Measurements from ENCODE around the gene OLFM2. TPM values are rescaled to one million over a fixed set of nuclear protein-coding genes. Genes with fewer than 3 reads are reported as not detected.

OLFM2 gene
- total RNA-seq, 1 experiment from 2014 or later: 75.6 TPM

- Histone ChIP-seq H3K9ac (ENCODE audit: extremely low read depth, insufficient read length, low read length) (no peak overlapping the region), H3K14ac (ENCODE audit: insufficient read depth, low read length) (no peak overlapping the region), H3K27ac (ENCODE audit: insufficient read length, low read depth, low read length) (no peak overlapping the region), H3K23me2 (ENCODE audit: insufficient read length, low read depth, low read length, poor library complexity, severe bottlenecking) (peaks cover 9% of the 10 kb centered on the region), H4K8ac (replicated peaks; ENCODE audit: insufficient read length, low read depth, low read length) (no peak overlapping the region), H2AK5ac (ENCODE audit: insufficient read length, low read length) (no peak overlapping the region), H2BK120ac (ENCODE audit: low read depth, low read length, poor library complexity, severe bottlenecking) (no peak overlapping the region), H2BK15ac (ENCODE audit: low read depth, low read length) (no peak overlapping the region), H3K9me3 (ENCODE audit: control insufficient read depth, low read depth, low read length) (no peaks in the 10 kb centered on the region), H3K79me2 (ENCODE audit: insufficient read depth, low read length) (no peaks in the 10 kb centered on the region; the same call in 1 of the 2 replicates), H2BK5ac (ENCODE audit: insufficient read length, low read length) (no peak overlapping the region), H2BK12ac (ENCODE audit: insufficient read length, low read depth, low read length) (no peak overlapping the region), H4K91ac (ENCODE audit: insufficient read length, low read depth, low read length) (no peak overlapping the region), H3K4ac (ENCODE audit: low read depth, low read length) (no peak overlapping the region), H2AFZ (ENCODE audit: low read length) (no peak overlapping the region), H2BK20ac (ENCODE audit: low read depth, low read length, poor library complexity, severe bottlenecking) (no peak overlapping the region), H3T11ph (ENCODE audit: low read length) (no peak overlapping the region), H3K27me3 (ENCODE audit: insufficient read depth, low read length) (no peaks in the 10 kb centered on the region), H3K4me1 (ENCODE audit: insufficient read depth, low read length) (no peaks in the 10 kb centered on the region; the same call in 1 of the 2 replicates), H3K4me2 (ENCODE audit: insufficient read depth, insufficient read length, low read length) (no peak overlapping the region), H4K20me1 (ENCODE audit: control insufficient read depth, insufficient read depth, insufficient read length) (no peaks in the 10 kb centered on the region), H3K23ac (ENCODE audit: insufficient read length, low read depth, low read length) (no peak overlapping the region), H3K56ac (ENCODE audit: insufficient read length, low read depth, low read length) (no peak overlapping the region), H3K18ac (ENCODE audit: insufficient read length, low read depth, low read length) (no peak overlapping the region), H3K79me1 (ENCODE audit: insufficient read depth, low read depth, low read length, poor library complexity, severe bottlenecking) (peaks cover 3% of the 10 kb centered on the region), H4K5ac (ENCODE audit: insufficient read length, low read depth, low read length) (no peak overlapping the region)
- peak overlapping the region in 1 of 3 experiments; percentile 68; a peak in 2 of 7 replicates for H3K27ac Mint-ChIP-seq
- H3K36me3 Mint-ChIP-seq (ENCODE audit: insufficient read depth in 1 of 3, low read depth in 3 of 3): peaks cover 2 to 9% (median 4%) of the 10 kb centered on the region in 3 experiments; a peak in 4 of 7 replicates
- no peaks in the 10 kb centered on the region for H3K27me3 Mint-ChIP-seq (ENCODE audit: low read depth)
- TF ChIP-seq, protein P1, sequence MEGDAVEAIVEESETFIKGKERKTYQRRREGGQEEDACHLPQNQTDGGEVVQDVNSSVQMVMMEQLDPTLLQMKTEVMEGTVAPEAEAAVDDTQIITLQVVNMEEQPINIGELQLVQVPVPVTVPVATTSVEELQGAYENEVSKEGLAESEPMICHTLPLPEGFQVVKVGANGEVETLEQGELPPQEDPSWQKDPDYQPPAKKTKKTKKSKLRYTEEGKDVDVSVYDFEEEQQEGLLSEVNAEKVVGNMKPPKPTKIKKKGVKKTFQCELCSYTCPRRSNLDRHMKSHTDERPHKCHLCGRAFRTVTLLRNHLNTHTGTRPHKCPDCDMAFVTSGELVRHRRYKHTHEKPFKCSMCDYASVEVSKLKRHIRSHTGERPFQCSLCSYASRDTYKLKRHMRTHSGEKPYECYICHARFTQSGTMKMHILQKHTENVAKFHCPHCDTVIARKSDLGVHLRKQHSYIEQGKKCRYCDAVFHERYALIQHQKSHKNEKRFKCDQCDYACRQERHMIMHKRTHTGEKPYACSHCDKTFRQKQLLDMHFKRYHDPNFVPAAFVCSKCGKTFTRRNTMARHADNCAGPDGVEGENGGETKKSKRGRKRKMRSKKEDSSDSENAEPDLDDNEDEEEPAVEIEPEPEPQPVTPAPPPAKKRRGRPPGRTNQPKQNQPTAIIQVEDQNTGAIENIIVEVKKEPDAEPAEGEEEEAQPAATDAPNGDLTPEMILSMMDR (conservative IDR thresholded peaks at IDR 0.05): no peak
- no peak for DNase-seq
- H3K4me1 Mint-ChIP-seq: peaks cover 13 to 14% of the 10 kb centered on the region in 2 experiments; a peak in 3 of 4 replicates
- no peaks in the 10 kb centered on the region for H3K9me3 Mint-ChIP-seq
- WGBS (ENCODE audit: extremely low coverage, insufficient read length, low lambda C conversion rate): no CpG with 5 or more reads among the region's 10 CpGs
- no peak overlapping the region for H3K4me3 Mint-ChIP-seq
Observed at GRCh38 chr19:9909251-9909650, 27.1 kb downstream of the OLFM2 start.
